NCI-H460 (cell line): ENCODE measurements around the gene BET1L. TPM values are rescaled to one million over a fixed set of nuclear protein-coding genes. Genes with fewer than 3 reads are reported as not detected.
"Not testable (repeated sequence)": the region's sequence is repeated elsewhere in the genome, so short reads cannot be mapped to it uniquely, and the experiment has no call there.

Experiments
- DNase-seq: peaks from one replicate; pipeline ENCODE4 v3.0.0-alpha.2; 2016; ENCODE audit warnings: low read depth; ENCODE audit errors: extremely low read depth
- total RNA-seq: library from RNA; depleted of rRNA; stranded (reverse); fragments of >200 nt; shearing (Covaris generic); gene quantifications from 2 replicates; pipeline ENCODE4 v1.2.3, GENCODE V29; 2014

The BET1L gene
- total RNA-seq, 1 experiment from 2014 or later: 16.5 TPM

DNA sequence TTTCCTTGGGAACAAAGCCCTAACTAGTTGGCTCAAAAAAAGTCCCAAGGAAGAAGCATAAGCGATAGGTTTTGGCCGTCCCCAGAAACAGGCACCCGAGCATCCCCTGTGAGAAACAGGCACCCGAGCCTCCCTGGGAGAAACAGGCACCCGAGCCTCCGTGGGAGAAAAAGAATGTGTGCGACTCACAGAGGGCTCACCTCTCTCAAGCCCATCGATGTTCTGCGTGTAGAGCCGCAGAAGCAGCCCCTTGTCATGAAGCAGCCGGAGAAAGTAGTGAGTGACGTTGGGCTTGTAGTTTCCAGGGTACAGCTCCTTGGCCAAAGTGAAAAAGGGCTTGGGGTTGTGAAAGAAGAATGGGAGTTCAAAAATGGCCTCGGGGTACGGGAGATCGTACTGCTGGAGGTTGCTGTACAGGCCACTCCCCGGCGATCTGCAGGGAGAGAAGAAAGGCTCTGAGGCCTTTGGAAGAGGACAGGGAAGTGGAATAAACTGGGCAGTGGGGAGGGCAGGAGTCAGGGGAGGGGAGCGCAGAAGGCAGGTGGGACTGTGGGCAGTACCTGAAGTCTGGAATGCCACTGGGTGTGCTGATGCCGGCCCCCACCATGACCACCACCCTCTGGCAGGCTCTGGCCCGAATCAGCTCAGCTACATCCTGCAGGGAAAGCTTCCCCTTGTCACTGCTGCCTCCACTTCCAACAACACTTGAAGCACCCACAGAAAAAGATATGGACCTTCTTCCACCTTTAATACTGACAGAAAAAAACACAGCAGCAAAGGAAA lies 25.8 kb upstream of the BET1L start:
- no peak for DNase-seq

DNA sequence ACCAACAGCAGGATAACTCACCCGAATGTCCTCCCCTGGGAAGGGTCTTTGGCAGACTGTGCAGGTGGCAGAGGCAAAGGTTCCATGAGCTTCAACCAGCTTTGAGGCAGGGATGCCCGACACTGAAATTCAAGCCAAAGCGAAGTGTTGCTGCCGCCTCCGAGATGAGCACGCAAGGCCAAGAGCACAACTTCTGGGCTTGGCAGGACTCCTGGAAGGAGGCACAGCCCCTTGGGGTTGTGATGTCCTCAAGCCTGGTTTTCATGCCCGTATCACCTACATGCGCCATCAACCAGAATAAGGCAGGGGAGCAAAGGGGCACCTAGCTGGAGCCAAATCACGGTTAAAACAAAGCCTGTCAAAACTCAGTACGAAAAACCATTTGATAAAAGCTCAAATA lies 23.2 kb upstream of the BET1L start:
- no peak for DNase-seq

DNA sequence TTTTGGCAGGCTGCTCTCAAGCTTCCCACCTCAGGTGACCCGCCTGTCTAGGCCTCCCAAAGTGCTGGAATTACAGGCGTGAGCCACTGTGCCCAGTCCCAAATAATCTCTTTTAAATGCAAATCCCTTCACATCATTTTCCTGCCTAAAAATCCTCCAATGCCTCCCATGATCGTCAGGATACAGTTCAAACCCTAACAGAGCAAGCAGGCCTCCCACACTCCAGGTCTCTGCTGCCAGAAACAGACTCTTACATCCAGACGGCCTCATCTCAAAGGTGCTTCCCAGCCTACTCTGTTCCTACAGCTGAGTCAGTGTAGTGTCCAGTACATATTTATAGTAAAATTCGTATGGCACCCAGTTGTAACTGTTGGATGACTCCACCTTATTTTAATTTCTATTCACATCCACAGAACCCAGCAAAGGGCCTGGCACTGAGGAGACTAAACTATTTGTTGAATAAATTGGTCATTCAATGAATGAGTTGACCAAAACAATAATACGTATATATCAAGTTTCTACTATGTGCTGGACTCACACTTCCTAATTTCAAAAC lies 20.7 kb upstream of the BET1L start:
- no peak for DNase-seq

DNA sequence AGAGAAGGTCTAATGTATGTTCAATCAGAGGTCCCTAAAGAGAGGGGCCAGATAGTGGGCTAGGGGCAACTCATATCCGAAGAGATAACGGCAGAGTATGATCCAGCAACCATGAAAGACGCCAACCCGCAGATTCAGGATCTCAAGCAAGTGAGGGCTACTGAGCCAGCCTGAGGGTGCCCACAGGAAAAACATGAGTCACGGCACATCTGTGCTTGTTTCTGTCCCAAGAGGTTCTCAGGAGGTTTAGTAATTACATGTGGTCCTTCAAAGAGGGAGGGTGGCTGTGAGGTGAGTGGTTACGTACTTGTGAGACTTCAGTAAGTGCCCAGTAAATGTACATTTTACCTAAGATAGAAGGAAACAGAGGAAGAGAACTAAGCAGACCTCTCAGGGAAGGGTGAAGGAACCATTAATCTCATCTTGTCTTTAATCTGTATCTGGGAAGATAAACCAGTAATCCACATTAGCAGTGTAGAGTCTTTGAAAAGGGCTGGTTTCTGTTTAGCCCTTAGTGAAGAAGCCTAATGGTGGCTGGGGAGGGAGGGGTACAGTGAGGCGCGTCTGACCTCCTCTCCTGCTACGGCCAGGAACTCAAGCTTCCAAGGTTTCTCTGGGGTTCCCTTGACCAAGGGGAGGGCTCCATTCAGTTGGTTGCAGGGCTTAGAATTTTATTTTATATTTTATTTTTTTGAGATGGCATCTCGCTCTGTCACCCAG lies 18.7 kb upstream of the BET1L start:
- DNase-seq: no peak

DNA sequence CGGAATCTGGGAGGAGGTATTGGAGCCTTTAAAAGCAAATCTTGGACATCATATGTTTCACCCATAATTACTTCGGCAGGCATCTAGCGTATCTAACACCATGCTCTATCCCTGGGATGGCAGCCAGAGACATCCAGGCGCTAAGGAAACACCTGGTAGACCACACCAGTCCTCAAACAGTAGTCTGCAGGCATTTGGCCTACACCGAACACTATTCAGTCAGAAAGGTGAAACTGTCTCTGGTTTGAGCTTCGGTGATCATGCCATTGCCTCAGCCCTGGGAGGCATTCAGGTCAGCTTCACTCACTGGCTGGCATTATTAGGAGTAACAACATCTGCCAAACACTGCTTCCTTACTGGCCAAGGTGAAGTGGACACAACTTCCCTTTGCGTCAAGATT lies 17.2 kb upstream of the BET1L start:
- DNase-seq: no peak

DNA sequence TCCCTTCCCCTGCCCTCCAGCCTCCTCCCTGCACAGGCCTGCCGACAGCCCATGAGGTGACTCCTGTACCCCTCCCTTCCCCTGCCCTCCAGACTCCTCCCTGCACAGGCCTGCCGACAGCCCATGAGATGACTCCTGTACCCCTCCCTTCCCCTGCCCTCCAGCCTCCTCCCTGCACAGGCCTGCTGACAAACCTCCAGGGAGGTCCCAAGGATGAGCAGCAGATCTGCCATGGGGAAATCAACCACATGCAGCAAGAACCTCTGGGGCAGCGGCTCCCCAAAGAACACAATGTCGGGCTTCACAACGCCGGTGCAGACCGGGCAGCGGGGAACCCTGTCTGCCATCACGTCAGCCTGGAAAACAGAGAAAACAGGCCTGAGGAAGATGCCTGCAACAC lies 16.7 kb upstream of the BET1L start:
- no peak for DNase-seq

DNA sequence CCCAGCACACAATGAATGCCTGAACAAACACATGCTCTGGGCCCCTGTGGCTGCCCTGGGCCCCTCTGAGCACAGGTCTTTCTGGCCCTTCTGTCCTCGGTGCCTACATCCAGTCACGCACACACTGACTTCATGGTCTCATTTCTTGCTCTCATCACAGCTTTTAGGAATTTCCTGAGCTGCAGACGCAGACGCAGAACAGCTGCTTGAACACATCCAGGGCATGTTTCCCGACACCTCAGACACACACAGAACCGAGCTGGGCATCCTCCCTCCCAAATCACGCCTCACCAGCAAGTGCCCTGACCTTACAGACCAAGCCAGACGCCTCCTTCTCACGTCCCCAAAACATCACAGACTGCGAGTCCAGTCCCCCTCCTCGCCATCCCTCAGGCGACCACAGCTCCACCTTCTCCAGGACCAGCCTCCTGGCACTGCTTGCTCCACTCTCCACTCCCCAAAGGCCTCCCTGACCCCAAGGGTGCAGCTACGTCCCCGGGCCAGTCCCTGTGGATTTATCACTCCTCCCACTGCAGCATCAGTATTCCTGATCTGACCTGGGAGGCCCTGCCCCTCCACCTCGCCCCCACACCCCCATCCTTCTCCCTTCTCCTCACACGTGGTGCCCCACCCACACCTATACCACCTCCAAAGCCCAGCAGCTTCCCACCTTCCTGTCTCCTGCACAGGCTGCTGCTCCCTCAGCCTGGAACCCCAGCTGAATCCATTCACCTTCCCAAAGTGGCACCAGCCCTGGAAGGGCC lies 16.0 kb upstream of the BET1L start:
- no peak for DNase-seq

DNA sequence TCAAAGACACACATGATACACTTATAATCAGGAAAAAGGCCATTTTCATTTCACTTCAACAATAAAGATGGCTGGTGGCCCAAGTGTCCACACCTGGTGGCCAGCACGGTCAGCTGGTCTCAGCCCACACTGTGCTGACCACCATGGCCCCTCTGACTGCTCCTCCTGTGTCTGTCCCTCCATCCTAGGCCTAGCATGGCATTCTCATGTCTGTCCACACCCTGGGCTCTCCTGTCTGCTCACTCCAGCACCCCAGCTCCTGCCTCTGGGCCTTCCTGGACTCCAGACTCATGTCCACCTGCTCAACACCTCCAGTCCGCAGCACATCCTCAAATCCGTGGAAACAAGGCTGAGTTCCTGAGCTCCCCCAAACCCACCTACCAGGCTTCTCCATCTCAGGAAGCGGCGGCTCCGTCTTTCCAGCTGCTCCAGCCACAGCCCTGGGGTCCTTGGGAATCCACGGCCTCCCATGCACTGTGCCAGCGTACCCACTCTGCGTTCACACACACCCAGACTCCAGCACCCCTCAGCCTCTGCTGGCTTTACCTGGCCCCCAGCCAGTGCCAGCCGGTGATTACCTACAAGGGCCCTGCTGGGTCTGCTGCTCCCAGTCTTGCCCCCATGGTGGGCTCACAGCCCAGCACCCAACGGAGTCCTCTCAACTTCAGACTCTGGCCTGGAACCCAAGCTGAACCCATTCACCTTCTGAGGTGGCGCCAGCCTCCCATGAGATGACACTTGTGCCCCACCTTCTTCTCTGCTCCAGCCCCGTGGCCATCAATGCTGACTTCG lies 15.0 kb upstream of the BET1L start:
- DNase-seq: no peak

DNA sequence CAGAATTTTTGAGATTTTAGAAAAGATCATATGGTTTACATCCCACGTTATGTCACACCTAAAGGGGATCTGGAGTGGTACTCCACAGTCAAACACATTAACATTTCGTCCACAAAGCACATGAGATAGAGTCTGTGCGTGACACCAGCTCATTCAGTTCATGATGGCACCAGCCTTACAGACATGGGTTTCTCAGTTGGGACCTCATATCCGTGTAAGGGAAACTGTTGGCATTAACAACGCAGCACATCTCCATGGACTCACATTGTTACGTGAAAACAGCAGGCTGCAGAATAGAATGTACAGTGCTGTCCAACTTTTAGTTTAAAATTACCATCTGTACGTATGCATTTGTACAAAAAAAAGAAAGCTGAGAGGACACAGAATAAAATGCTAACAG lies 14.3 kb upstream of the BET1L start:
- no peak for DNase-seq

DNA sequence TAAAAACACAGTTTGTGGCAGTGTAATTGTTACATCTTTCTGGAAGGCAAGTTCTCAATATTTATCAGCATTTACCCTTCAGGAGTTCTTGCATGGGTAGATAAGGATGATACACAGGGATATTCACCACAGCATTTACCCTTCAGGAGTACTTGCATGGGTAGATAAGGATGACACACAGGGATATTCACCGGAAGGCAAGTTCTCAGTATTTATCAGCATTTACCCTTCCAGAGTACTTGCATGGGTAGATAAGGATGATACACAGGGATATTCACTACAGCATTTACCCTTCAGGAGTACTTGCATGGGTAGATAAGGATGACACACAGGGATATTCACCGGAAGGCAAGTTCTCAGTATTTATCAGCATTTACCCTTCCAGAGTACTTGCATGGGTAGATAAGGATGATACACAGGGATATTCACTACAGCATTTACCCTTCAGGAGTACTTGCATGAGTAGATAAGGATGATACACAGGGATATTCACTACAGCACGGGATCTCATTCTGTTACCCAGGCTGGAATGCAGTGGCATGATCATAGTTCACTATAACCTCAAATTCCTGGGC lies 13.5 kb upstream of the BET1L start:
- DNase-seq: not testable (repeated sequence)

DNA sequence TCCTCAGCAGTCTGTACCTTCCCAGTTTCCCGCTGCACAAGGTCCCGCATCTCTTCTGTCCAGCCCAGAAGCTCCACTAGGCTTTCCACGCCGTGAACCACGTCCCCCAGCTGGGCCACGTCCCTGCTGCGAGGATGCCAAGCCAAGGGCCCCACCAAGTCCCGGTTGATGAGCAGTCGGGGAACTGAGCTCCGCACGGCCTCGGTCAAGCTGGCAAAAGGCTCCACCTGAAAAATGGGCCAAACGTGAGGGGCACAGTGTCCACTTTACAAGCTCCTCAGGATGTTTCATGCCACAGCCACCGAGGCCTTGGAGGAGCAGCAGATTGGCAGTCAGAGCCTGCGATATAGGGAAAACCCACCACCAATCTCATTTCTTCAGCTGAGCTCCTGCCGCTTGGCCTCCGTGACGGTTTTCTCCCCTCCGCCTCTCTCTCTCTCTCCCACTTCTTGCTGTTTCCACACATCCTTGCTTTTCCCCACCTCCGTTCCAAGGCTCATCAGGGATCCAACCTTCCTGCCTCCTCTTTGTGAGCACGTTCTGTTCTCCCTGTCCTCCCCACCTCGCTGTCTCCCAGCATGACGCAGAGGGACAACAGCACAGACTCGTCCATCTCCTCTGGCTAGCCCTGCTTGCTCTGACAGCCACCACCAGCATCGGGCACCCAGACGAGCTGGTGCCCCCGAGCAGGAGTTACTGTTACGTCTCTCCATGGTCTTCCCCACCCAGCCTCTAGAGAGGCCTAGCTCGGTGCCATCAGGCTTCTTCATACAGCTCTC lies 11.8 kb upstream of the BET1L start:
- DNase-seq: no peak

DNA sequence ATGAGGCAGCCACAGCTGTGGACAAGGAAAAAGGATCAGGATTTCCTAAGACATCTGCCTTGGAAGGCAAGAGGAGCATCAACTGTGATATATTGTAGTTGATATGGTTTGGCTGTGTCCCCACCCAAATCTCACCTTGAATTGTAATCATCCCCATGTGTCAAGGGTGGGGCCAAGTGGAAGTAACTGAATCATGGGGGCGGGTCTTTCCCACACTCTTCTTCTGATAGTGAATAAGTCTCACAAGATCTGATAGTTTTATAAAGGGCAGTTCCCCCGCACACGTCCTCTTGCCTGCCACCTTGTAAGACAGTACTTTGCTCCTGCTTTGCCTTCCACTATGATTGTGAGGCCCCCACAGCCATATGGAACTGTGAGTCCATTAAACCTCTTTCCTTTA lies 10.5 kb upstream of the BET1L start:
- DNase-seq: no peak

DNA sequence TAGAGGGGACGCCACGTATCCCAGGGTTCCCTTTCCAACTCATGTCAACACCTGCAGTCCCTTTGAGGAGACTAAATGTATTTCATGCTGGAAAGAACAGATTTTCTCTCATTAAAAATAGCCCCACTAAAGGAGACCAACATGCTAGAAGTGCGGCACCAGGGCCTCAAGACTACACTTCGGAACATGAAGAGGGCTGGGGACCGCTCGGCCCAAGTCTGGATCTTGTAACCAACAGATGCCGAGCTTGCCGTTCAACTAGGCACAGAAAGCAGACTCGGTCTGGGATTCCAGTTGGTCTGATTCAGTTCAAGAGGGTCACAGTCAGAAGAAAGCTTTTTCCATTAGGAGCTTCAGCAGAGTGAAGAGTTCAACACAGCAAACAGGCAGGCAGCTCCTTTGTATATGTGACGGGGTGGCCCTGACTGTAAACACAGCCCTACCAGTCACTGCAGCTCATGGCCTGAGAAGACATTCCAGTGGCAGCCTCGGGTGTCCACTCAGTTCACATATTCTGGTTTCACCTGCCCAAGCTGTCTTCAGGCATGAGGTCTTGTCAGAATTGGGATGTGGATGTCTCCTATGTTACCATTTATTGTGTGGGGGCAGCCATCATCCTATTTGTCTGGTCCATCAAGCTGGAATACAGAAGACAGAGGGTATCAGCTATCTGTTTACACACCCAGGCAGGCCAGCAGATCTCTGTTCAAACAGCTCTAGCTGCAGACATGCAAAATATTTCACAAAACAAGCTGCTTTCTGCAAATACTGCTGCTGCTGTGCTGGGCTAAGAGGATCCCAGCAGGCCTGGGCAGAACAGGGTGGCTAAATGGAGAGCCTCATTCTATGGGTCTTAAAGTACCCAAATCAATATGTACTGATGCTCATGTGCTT lies 9.1 kb upstream of the BET1L start:
- no peak for DNase-seq

DNA sequence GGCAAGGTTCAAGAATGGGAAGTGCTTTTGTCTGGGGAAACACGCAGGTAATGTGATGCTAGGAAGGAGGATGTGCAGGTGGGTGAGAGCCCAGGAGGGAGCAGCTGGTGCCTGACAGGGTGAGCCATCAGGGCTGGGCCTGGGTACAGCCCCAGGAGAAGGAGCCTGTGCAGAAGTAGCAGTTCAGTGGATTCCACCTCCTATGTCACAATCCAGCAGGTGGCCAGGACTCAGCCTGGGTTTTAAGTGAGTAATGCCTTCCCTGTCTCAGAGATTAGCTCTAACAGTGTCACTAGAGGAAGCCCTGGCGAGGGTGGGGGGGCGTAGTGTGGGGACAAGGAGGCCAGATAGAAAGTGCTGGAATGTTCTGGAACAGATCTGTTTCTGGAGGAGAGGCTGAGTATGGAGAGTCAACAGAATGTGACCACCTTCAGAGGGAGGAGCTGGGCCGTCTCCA lies 8.4 kb upstream of the BET1L start:
- no peak for DNase-seq

DNA sequence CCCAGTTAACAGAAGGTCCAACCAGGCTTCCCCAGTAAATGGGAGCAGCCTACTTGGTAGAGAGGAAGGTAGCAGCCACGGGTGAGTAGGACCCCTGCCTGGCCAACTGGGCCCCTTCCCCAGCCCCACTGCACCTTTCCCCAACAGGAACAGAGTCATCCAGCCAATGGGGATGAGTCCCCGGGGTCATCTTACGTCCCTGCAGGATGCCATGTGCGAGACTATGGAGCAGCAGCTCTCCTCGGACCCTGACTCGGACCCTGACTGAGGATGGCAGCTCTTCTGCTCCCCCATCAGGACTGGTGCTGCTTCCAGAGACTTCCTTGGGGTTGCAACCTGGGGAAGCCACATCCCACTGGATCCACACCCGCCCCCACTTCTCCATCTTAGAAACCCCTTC lies 6.9 kb upstream of the BET1L start:
- DNase-seq: no peak

DNA sequence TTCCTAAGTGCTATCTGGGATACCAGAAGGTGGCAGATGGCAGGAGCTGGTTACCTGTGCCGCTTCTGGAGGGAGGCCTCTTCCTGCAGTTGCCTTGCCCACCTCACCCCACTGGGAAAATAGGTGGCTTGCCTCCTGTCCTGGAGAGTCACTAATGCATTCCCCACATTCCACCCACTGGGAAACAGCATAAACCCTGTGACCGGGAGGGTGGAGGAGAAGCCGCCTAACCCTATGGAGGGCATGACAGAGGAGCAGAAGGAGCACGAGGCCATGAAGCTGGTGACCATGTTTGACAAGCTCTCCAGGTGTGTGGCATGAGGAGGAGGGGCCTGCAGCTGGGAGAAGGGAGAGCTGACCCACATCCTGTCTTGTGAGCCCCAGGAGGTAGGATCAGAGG lies 5.9 kb upstream of the BET1L start:
- DNase-seq: no peak

DNA sequence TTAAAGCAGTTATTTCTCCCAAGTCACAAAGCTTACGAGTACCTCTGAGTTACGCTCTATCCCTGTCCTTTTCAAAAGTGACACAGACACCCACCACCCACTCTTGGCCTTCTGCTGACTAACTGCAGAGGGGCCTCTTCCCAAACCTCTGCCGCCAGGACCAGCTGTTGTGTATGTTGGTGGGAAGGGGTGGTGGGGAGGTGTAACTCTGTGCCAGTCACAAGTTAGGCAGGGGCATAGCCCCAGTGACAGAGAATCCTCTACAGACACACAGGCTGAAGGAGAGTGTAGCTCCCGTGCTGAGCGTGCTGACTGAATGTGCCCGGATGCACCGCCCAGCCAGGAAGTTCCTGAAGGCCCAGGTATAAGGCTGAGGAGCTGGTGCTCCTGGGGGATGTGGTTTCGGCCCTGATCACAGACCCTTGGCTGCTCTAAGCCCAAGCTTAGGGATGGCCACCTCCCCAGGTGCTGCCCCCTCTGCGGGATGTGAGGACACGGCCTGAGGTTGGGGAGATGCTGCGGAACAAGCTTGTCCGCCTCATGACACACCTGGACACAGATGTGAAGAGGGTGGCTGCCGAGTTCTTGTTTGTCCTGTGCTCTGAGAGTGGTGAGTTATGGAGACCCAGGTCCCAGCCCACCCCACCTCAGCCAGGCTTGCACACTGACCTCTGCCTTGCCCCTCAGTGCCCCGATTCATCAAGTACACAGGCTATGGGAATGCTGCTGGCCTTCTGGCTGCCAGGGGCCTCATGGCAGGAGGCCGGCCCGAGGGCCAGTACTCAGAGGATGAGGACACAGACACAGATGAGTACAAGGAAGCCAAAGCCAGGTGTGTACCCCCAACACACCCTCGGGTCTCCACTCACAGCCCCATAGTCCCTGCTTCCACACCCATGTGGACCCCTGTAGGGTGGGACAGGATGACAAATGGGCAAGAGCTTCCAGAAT lies 5.2 kb upstream of the BET1L start:
- DNase-seq: no peak
